ENCODE results near the gene DOLPP1. TPM values are rescaled to one million over a fixed set of nuclear protein-coding genes. Genes with fewer than 3 reads are reported as not detected.

The DOLPP1 gene
- total and polyA plus RNA-seq, 8 donors: 4.2 to 10.5 (median 6.7) TPM

- Histone ChIP-seq H3K4me3 (no peak overlapping the region), H3K4me1 (no peaks in the 10 kb centered on the region), H3K9me3 (no peaks in the 10 kb centered on the region), H3K27me3 (no peaks in the 10 kb centered on the region), H3K27ac (no peak overlapping the region), H3K36me3 (peaks cover 0 to 6% (median 5%) of the 10 kb centered on the region in 3 donors)
- intact Hi-C loops (cut with DNase I): no loop called here
- no peak for ATAC-seq
- no peak for TF ChIP-seq CTCF (IDR thresholded peaks at IDR 0.05)
- no peak for FAIRE-seq
- WGBS, 2 donors: 88 to 92% methylated on average over 21 of the region's 21 CpGs
- peak in 1 of 6 donors; percentile 60 for DNase-seq
These were observed 21.7 kb upstream of the DOLPP1 start for GRCh38 chr9:129058965-129059795.

- Histone ChIP-seq H3K4me3 (no peak overlapping the region), H3K27me3 (no peaks in the 10 kb centered on the region), H3K9me3 (no peaks in the 10 kb centered on the region), H3K27ac (no peak overlapping the region), H3K4me1 (no peaks in the 10 kb centered on the region), H3K36me3 (peaks cover 0 to 6% (median 5%) of the 10 kb centered on the region in 3 donors)
- FAIRE-seq (no peak), ATAC-seq (no peak), DNase-seq (peak in 1 of 6 donors; percentile 50)
- intact Hi-C loops (cut with DNase I): no loop called here
- WGBS, 2 donors: 93 to 94% methylated on average over 37 of the region's 37 CpGs
- TF ChIP-seq CTCF (IDR thresholded peaks at IDR 0.05): no peak
These were observed 20.8 kb upstream of the DOLPP1 start for GRCh38 chr9:129059796-129060785.

- H3K27me3 ChIP-seq: no peaks in the 10 kb centered on the region
- WGBS, 2 donors: 94 to 97% methylated on average over 10 to 12 of the region's 12 CpGs
- H3K4me1 ChIP-seq: no peaks in the 10 kb centered on the region
- H3K27ac ChIP-seq: no peak overlapping the region
- no peak for FAIRE-seq
- DNase-seq: peak in 1 of 6 donors; percentile 46
- H3K9me3 ChIP-seq: no peaks in the 10 kb centered on the region
- intact Hi-C loops (cut with DNase I): no loop called here
- ATAC-seq: no peak
- no peak for TF ChIP-seq CTCF (IDR thresholded peaks at IDR 0.05)
- H3K36me3 ChIP-seq: peaks cover 0 to 6% (median 5%) of the 10 kb centered on the region in 3 donors
- H3K4me3 ChIP-seq: no peak overlapping the region
These were observed 19.9 kb upstream of the DOLPP1 start for GRCh38 chr9:129060991-129061390.

GRCh38 chr9:129063061-129063460, 17.9 kb upstream of the DOLPP1 start:
- TF ChIP-seq CTCF (IDR thresholded peaks at IDR 0.05): no peak
- Histone ChIP-seq H3K27me3 (no peaks in the 10 kb centered on the region), H3K4me1 (no peaks in the 10 kb centered on the region), H3K36me3 (peaks cover 0 to 6% (median 5%) of the 10 kb centered on the region in 3 donors), H3K4me3 (no peak overlapping the region), H3K9me3 (no peaks in the 10 kb centered on the region), H3K27ac (no peak overlapping the region)
- DNase-seq: peak in 1 of 6 donors; percentile 55
- no peak for FAIRE-seq
- intact Hi-C loops (cut with DNase I): no loop called here
- ATAC-seq: no peak
- WGBS, 2 donors: 92 to 94% methylated on average over 9 of the region's 9 CpGs

All from pancreas (tissue), 10 donors.